CD8-positive, alpha-beta memory T cell (primary cell): ENCODE data around the gene WIPI1. TPM values are rescaled to one million over a fixed set of nuclear protein-coding genes. Genes with fewer than 3 reads are reported as not detected.
"Not testable (repeated sequence)": the region's sequence is repeated elsewhere in the genome, so short reads cannot be mapped to it uniquely, and the experiment has no call there.

Experiments
- CTCF ChIA-PET: fragments of 350-600 bp; sonication (Branson Sonifier 250); formaldehyde crosslinking; loops from one replicate; lab custom pipeline; 2021; ENCODE audit warnings: antibody characterized with exemption; lab: Charles Lee
- POLR2A ChIA-PET: fragments of 350-600 bp; sonication (Branson Sonifier 250); formaldehyde crosslinking; loops from one replicate; lab custom pipeline; 2021; ENCODE audit warnings: antibody characterized with exemption; lab: Charles Lee
- DNase-seq, 5 donors: peaks; one replicate each; pipeline versions ENCODE4 v3.0.0 to v3.0.0-alpha.2; 2020 to 2022; ENCODE audit warnings: mixed read lengths in 1 of 5
- H3K27ac ChIP-seq: one replicate; pipeline ENCODE4 v1.7.0; 2013; ENCODE audit warnings: low read depth, mild to moderate bottlenecking, low read length, moderate library complexity
- H3K27me3 ChIP-seq: 2 replicates; pipeline ENCODE4 v1.7.0; 2013; ENCODE audit warnings: low read length, mild to moderate bottlenecking; ENCODE audit not compliant: insufficient read depth, poor library complexity, severe bottlenecking
- H3K36me3 ChIP-seq: 2 replicates; pipeline ENCODE4 v1.7.0; 2013; ENCODE audit warnings: mild to moderate bottlenecking, low read length, moderate library complexity; ENCODE audit not compliant: insufficient read depth
- H3K4me1 ChIP-seq: 2 replicates; pipeline ENCODE4 v1.7.0; 2013; ENCODE audit warnings: mild to moderate bottlenecking, low read length, moderate library complexity; ENCODE audit not compliant: insufficient read depth
- H3K4me3 ChIP-seq: 2 replicates; pipeline ENCODE4 v1.7.0; 2013; ENCODE audit warnings: mild to moderate bottlenecking, low read length
- H3K9me3 ChIP-seq: 2 replicates; pipeline ENCODE4 v1.7.0; 2013; ENCODE audit warnings: mild to moderate bottlenecking, low read length
- H3K27ac Mint-ChIP-seq, 8 donors: one replicate each; pipeline ENCODE4 v1.8.0; 2020 to 2021; ENCODE audit warnings: mixed read lengths in 8 of 8, mild to moderate bottlenecking in 6 of 8, inconsistent platforms in 3 of 8, moderate library complexity in 3 of 8
- H3K27me3 Mint-ChIP-seq, 2 donors: one replicate each; pipeline ENCODE4 v1.8.0; 2020 to 2021; ENCODE audit warnings: mixed read lengths in 2 of 2, mild to moderate bottlenecking in 1 of 2, moderate library complexity in 1 of 2
- H3K36me3 Mint-ChIP-seq, 3 donors: one replicate each; pipeline ENCODE4 v1.8.0; 2020 to 2021; ENCODE audit warnings: mixed read lengths in 3 of 3, inconsistent platforms in 1 of 3, mild to moderate bottlenecking in 1 of 3
- H3K4me1 Mint-ChIP-seq, 3 donors: one replicate each; pipeline ENCODE4 v1.8.0; 2020 to 2021; ENCODE audit warnings: mixed read lengths in 3 of 3, inconsistent platforms in 1 of 3, mild to moderate bottlenecking in 1 of 3
- H3K4me3 Mint-ChIP-seq, 7 donors: one replicate each; pipeline ENCODE4 v1.8.0; 2020 to 2021; ENCODE audit warnings: mixed read lengths in 7 of 7, mild to moderate bottlenecking in 6 of 7, moderate library complexity in 4 of 7, inconsistent platforms in 2 of 7
- H3K9me3 Mint-ChIP-seq, 5 donors: one replicate each; pipeline ENCODE4 v1.8.0; 2020 to 2022; ENCODE audit warnings: mixed read lengths in 5 of 5, mild to moderate bottlenecking in 3 of 5, moderate library complexity in 2 of 5, inconsistent platforms in 1 of 5
- polyA plus RNA-seq: library from polyadenylated mRNA; unstranded; fragments of 300-500 nt; fragmentation: Illumina TruSeq; gene quantifications from one replicate; pipeline ENCODE4 v1.2.3, GENCODE V29; 2021
- total RNA-seq, 2 experiments: library from RNA; stranded (reverse); gene quantifications; one replicate each; pipeline ENCODE4 v1.2.3, GENCODE V29; 2021

The WIPI1 gene
- total and polyA plus RNA-seq, 3 experiments from 2014 or later, result 8.2 to 10.3 (median 9.8) TPM

DNA sequence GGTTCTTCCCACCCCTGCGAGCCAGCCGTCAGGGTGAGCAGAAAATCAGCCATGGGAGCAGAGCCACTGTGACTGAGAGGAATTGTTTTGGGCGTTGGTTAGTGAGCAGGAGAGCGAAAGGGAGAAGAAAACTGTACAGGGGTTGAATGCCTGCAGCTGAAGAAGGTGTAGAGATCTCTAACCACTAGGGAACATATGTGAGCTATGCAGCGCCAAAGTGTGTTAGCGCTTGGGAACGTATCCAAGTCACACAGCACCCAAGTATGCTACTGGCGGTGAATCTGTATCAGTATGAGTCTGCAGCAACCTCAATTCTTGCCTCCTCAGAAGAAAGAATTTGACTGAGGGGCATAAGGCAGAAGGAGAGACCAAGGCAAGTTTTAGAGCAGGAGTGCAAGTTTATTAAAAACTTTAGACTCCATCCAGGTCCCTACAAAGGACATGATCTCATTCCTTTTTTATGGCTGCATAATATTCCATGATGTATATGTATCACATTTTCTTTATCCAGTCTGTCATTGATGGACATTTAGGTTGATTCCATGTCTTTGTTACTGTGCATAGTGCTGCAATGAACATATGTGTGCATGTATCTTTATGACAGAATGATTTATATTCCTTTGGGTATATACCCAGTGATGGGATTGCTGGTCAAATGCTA, 35.2 kb upstream of the WIPI1 start:
- H3K4me1 ChIP-seq, result peaks cover 12% of the 10 kb centered on the region
- H3K27me3 Mint-ChIP-seq, H3K27me3 ChIP-seq, H3K9me3 Mint-ChIP-seq, H3K27ac ChIP-seq, CTCF ChIA-PET, H3K27ac Mint-ChIP-seq, H3K9me3 ChIP-seq, H3K4me3 ChIP-seq, POLR2A ChIA-PET, H3K4me3 Mint-ChIP-seq, H3K36me3 Mint-ChIP-seq, H3K36me3 ChIP-seq, DNase-seq: not testable (repeated sequence)
- H3K4me1 Mint-ChIP-seq, result peaks cover 10 to 13% (median 10%) of the 10 kb centered on the region in 3 donors

DNA sequence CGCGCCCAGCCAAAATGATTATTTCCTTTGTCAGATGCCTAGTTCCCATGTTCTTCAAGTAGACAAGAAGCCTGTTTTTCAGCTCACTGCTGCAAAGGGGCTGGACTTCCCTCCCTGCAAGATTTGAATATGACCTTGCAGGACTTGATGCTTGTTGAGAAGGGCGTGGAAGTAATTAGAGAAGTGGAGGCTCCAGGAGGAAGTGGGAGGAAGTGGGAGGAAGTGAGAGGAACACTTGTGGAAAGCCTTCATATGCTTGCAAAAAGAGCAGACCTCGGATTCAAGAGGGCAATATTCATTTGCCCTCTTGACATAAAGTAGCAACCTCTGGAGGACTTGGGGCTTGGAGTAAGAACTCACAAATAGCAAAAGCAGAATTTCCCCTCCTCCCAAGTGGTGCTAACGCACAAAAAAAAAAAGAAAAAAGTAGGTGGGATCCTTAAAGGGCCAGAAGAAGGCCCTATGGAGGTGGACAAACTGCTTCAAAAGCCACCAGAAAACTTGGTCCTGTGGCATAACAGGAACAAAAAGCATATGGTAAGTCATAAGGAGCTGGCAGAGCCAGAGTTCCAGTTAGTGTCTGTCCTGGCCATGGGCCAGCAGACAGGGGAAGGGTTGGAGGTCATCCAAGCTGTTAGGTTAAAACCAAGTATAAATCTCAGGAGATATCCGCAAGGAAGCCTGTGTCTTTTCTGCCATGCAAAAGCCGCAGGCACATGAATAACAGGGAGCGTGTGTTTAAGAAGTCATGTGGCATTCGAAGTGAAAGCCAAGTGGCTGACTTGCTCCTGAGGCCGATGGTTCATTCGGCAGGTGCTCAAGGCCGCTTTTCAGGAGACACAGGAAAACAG, 34.3 kb upstream of the WIPI1 start:
- H3K27me3 Mint-ChIP-seq, result peaks cover 0 to 1% of the 10 kb centered on the region in 2 donors
- Histone ChIP-seq H3K4me1 (peaks cover 15% of the 10 kb centered on the region), H3K36me3 (no peaks in the 10 kb centered on the region), H3K27ac (no peak overlapping the region), H3K27me3 (no peaks in the 10 kb centered on the region), H3K4me3 (no peak overlapping the region), H3K9me3 (no peaks in the 10 kb centered on the region)
- no peak overlapping the region for H3K4me3 Mint-ChIP-seq
- H3K36me3 Mint-ChIP-seq, result no peaks in the 10 kb centered on the region
- H3K27ac Mint-ChIP-seq, result peak overlapping the region in 1 of 8 donors; percentile 17
- no peak for DNase-seq
- H3K4me1 Mint-ChIP-seq, result peaks cover 12 to 17% (median 13%) of the 10 kb centered on the region in 3 donors
- no peaks in the 10 kb centered on the region for H3K9me3 Mint-ChIP-seq
- CTCF ChIA-PET, result no interaction called here
- POLR2A ChIA-PET, result no interaction called here

DNA sequence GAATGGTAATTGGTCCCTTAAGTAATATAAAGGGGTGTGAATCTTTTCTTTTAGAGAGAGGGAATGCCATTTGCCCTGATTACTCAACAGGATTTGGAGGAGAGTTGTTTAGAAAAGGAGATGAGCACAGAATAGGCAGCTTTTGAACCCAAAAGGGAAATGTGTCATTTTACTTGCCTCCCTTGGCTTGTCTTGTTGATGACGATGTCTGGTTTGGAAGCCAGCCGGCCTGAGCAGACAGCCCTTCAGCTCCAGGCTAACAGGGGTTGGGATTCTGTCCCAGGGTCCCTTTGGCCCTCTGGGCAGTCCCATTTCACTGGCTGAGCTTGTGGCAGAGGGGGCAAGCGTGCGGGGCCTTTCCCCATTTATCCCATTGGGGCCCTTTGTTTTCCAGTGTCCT, 32.6 kb upstream of the WIPI1 start:
- Histone ChIP-seq H3K27me3 (no peaks in the 10 kb centered on the region), H3K27ac (no peak overlapping the region), H3K4me3 (no peak overlapping the region), H3K36me3 (no peaks in the 10 kb centered on the region), H3K4me1 (peaks cover 15% of the 10 kb centered on the region), H3K9me3 (no peaks in the 10 kb centered on the region)
- Mint-ChIP-seq H3K27ac (no peak overlapping the region), H3K4me3 (no peak overlapping the region), H3K9me3 (no peaks in the 10 kb centered on the region), H3K36me3 (no peaks in the 10 kb centered on the region), H3K27me3 (peaks cover 5 to 14% of the 10 kb centered on the region in 2 donors), H3K4me1 (peaks cover 12 to 17% (median 13%) of the 10 kb centered on the region in 3 donors)
- POLR2A ChIA-PET, result no interaction called here
- CTCF ChIA-PET, result no interaction called here
- DNase-seq, result no peak

DNA sequence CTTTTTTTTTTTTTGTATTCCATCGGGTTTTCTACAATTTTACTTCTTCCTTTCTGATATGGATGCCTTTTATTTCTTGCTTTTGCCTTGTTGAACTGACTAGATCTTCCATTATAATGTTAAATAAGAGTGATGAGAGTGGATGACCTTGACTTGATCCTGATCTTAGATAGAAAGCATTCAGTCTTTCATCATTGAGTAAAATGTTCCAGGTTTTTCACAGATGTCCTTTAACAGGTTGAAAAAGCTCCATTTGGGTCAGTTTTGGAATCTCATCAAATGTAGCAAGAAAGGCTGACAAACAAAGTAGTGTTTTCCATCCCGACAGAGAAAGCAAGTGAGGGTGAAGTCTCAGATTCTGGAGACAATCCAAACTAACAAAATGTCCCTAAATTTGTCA, 27.2 kb upstream of the WIPI1 start:
- Mint-ChIP-seq H3K27me3 (peaks cover 7 to 33% of the 10 kb centered on the region in 2 donors), H3K27ac (no peak overlapping the region), H3K9me3 (peaks cover 0 to 3% (median 0%) of the 10 kb centered on the region in 5 donors), H3K4me1 (peaks cover 12 to 20% (median 13%) of the 10 kb centered on the region in 3 donors), H3K36me3 (peaks cover 0 to 1% (median 0%) of the 10 kb centered on the region in 3 donors), H3K4me3 (no peak overlapping the region)
- no peaks in the 10 kb centered on the region for H3K27me3 ChIP-seq
- H3K4me3 ChIP-seq, result no peak overlapping the region
- ChIA-PET CTCF (no interaction called here), POLR2A (no interaction called here)
- H3K36me3 ChIP-seq, result no peaks in the 10 kb centered on the region
- no peak for DNase-seq
- no peak overlapping the region for H3K27ac ChIP-seq
- peaks cover 15% of the 10 kb centered on the region for H3K4me1 ChIP-seq
- no peaks in the 10 kb centered on the region for H3K9me3 ChIP-seq

DNA sequence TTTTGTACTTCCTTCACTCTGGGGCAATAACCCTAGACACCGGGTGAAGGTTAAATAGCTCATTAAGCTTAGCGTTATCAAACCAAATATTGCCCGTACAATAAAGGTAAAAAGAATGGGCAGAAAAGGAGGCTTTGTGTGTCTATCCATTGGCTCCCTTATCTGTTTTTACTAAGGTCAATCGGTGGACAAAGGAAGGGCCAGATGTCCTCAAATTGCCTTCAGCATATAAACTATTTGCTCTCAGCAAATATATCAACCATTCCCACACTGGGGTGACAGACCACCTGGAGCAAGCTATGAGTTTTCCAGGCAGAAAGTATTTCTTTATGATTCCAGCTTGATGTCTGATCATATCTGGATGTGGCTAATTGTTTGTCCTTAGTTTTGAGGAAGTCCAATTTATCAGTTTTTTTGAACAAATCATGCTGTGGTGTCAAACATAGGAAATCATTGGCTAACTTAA, 25.3 kb upstream of the WIPI1 start:
- Mint-ChIP-seq H3K4me3 (no peak overlapping the region), H3K27me3 (peaks cover 8 to 37% of the 10 kb centered on the region in 2 donors), H3K9me3 (peaks cover 0 to 6% (median 0%) of the 10 kb centered on the region in 5 donors), H3K27ac (no peak overlapping the region), H3K4me1 (peaks cover 4 to 9% (median 4%) of the 10 kb centered on the region in 3 donors), H3K36me3 (peaks cover 0 to 3% (median 0%) of the 10 kb centered on the region in 3 donors)
- Histone ChIP-seq H3K27me3 (no peaks in the 10 kb centered on the region), H3K4me3 (no peak overlapping the region), H3K36me3 (no peaks in the 10 kb centered on the region), H3K4me1 (peaks cover 5% of the 10 kb centered on the region), H3K9me3 (no peaks in the 10 kb centered on the region), H3K27ac (no peak overlapping the region)
- ChIA-PET POLR2A (no interaction called here), CTCF (interaction anchor here (1.2 kb wide), 1 partner anchor 20 kb away, joined by 3 read pairs; no protein-coding TSS in a partner anchor)
- DNase-seq, result no peak

DNA sequence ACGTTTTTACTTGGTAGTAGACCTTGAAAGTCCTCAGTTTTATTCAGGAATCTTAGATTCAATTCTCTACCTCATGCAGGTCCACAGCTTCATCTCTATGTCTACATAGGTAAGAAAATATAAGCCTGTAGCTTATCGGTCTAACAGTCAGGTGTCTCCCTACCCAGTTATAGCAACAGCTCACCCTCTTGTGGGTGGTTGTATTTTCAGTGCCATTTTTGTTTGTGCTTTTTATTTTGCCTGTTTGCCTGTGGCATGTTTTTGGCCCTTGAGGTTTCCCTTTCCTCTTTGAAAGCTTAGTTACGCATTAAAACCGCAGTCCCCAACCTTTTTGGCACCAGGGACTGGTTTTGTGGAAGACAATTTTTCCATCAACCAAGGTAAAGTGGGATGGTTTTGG, 23.6 kb upstream of the WIPI1 start:
- Mint-ChIP-seq H3K4me1 (peaks cover 0 to 3% (median 0%) of the 10 kb centered on the region in 3 donors), H3K4me3 (no peak overlapping the region), H3K9me3 (peaks cover 0 to 6% (median 0%) of the 10 kb centered on the region in 5 donors), H3K27ac (no peak overlapping the region), H3K36me3 (peaks cover 0 to 3% (median 0%) of the 10 kb centered on the region in 3 donors), H3K27me3 (peaks cover 7 to 35% of the 10 kb centered on the region in 2 donors)
- no peak for DNase-seq
- no peaks in the 10 kb centered on the region for H3K9me3 ChIP-seq
- H3K4me3 ChIP-seq, result no peak overlapping the region
- no peaks in the 10 kb centered on the region for H3K27me3 ChIP-seq
- no peak overlapping the region for H3K27ac ChIP-seq
- CTCF ChIA-PET, result no interaction called here
- H3K36me3 ChIP-seq, result no peaks in the 10 kb centered on the region
- H3K4me1 ChIP-seq, result no peaks in the 10 kb centered on the region
- POLR2A ChIA-PET, result no interaction called here

DNA sequence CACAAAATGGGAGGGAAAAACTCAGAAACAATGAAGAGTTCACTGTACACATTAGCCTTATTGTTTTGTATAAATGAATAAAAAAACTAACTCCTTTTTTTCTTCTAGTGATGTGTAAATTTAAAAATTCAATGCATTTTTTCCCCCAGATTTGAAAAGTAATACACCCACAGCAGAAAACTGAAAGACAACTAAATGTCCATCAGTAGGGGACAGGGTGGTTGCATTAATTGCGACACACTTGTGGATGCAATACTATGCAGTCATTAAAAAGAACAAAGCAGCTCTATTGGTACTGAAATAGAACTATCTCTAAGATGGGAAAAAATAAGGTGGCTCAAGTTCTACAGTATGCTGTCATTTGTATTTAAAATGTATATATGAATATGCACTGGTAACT, 13.7 kb upstream of the WIPI1 start:
- ChIA-PET POLR2A (no interaction called here), CTCF (no interaction called here)
- Histone ChIP-seq H3K4me1 (no peaks in the 10 kb centered on the region), H3K36me3 (no peaks in the 10 kb centered on the region), H3K27ac (no peak overlapping the region), H3K27me3 (no peaks in the 10 kb centered on the region), H3K4me3 (no peak overlapping the region), H3K9me3 (no peaks in the 10 kb centered on the region)
- Mint-ChIP-seq H3K27ac (no peak overlapping the region), H3K27me3 (peaks cover 3 to 28% of the 10 kb centered on the region in 2 donors), H3K4me3 (no peak overlapping the region), H3K36me3 (no peaks in the 10 kb centered on the region), H3K9me3 (no peaks in the 10 kb centered on the region), H3K4me1 (peaks cover 0 to 2% (median 0%) of the 10 kb centered on the region in 3 donors)
- no peak for DNase-seq

DNA sequence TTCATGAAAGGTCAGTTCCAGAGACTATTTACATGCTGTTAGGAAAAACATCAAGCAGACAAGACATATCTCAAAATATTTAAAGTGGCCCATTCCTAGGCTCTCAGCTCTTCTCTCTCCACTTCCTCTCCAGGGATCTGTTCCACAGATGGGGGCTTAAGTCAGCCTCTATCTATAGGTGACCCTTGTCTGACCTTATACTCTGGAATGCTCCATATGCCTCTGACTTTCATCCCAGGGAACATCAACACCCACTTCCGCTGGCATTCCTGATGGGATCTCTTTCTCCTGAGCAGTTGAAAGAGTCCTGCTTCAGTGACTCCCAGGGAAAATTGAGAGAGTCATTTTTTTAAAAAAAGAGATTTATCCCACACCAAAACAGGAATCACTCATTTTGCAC, 11.5 kb upstream of the WIPI1 start:
- ChIA-PET CTCF (interaction anchor here (0.7 to 1.7 kb wide), 4 partner anchors 10 to 215 kb away, joined by 3 to 9 read pairs (median 3); no protein-coding TSS in a partner anchor), POLR2A (no interaction called here)
- Histone ChIP-seq H3K4me3 (no peak overlapping the region), H3K27me3 (no peaks in the 10 kb centered on the region), H3K9me3 (no peaks in the 10 kb centered on the region), H3K27ac (no peak overlapping the region), H3K4me1 (no peaks in the 10 kb centered on the region), H3K36me3 (no peaks in the 10 kb centered on the region)
- H3K27me3 Mint-ChIP-seq, result peaks cover 3 to 26% of the 10 kb centered on the region in 2 donors
- H3K9me3 Mint-ChIP-seq, result no peaks in the 10 kb centered on the region
- no peak for DNase-seq
- no peak overlapping the region for H3K4me3 Mint-ChIP-seq
- no peak overlapping the region for H3K27ac Mint-ChIP-seq
- H3K4me1 Mint-ChIP-seq, result peaks cover 0 to 3% (median 0%) of the 10 kb centered on the region in 3 donors
- no peaks in the 10 kb centered on the region for H3K36me3 Mint-ChIP-seq
